GM19023 (cell line): ENCODE data around the gene SMOC1.

Experiments
- ATAC-seq: cut with Tn5 transposase; IDR thresholded peaks from one replicate; pipeline ENCODE4 v1.9.1; 2021; ENCODE audit warnings: mild to moderate bottlenecking, moderate library complexity; ENCODE audit not compliant: unreplicated experiment

SMOC1 gene

DNA sequence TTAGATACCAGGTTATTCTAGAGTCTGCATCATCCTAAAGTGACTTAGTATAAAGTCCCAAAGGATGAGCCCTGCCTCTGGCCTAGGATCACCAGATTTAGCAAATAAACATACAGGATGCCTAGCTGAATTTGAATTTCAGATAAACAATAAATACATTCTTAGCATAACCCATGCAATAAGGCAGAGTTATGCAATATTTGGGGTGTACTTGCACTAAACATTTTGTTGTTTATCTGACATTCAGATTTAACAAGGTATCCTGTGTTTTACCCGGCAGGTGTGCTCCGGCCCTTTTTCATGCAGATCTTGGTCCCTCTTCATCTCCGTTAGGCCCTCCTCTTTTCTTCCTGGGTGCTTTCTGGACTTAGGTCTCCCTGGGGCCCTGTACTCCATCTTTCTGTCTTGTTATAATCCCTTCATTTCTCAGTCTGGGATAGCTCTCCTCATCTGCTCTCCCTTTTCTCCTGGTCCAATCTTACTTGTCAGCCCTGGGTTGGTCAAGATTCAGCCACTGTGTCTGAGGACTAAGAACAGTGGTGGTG, 18.1 kb upstream of the SMOC1 start:
- ATAC-seq: no peak

DNA sequence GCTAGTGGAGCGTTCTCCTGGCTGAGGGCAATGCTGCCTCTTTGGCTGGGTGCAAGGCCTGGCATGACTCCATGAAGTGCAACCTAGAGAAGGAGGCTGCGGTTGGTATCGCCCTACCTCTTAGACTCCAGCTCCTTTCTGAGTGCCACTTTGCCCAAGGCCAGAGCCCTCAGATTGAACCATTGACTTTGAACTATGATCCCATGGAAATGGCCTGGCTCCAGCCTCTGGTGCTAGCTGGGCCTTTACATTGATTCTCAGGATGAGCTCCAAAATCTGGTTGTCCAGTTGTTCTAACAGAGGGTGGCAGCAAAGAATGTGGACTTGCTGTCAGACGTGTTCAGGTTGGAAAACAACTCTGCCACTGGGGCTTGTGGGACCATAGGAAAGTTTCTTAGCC, 16.1 kb upstream of the SMOC1 start:
- ATAC-seq: no peak

DNA sequence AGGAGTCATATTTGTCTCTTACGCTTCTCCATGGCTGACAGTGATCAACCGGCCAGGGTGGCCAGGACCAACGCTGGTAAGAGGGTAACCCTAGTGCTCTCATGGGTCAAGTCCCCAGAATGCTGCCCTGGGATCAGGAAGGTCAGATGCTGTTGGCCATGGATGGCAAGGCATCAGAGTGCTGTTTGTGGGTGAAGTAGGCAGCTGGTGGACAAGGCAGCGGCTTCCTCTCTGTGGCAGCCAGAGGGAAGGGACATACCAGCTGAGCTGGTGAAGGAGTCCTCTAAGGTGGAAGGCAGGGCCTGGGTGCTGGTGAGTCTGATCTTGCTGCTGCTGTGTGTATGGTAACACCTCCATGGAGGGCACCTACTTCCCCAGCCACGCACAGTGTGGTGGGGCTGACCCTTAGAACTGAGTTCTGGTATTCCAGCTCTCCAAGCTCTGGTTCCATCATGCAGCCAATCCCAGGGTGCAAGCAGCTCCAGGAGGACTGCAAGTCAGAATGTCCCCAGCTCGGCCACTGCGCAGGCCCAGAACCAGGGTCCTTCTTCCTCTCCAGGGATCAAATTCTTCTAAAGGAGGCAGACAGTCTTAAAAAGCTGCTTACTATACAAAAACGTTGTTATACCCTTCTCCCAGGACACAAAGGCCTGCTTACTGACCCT, 13.4 kb upstream of the SMOC1 start:
- no peak for ATAC-seq

DNA sequence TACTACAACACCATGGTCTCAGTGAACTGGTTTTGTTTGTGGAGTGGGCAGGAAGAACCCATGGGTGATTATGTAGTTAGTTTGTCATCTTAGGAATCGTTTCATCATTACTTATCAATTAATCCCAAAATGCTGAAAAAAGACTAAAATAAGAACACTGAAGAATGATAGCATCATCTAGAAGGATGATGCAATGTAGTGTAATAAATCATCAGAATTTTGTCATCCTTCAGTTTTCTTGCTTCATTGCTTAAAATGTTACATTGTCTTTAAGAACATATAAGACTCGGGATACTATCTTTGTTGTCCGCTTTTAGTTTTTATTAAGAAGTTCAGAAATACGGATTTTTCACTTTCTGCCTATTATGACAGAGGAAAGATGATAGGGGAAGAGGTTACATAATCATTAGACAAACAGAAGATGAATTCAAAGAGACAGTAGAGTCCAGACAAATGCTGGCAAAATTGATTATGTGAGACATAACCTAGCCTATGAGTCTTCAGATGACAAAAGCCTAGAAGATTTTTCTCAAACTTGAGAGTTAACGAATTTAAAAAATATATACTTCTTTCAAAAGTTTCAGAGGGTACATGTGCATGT, 10.8 kb upstream of the SMOC1 start:
- ATAC-seq: no peak

DNA sequence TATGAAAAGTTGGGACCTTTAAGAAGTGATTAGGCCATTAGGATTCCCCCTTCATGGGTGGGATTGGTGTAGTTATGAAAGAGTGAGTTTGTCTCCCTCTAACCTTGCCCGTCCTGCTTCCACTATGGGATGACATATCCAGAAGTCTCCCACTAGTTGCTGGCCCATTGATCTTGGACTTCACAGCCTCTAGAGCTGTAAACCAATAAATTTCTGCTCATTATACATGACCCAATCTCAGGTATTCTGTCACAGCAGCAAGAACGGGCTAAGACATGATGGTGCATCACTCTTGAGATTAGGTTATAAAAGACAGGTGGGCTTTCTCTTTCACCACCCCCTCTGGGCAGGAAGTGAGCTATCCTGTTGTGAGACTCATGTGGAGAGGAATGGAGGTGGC, 8.6 kb upstream of the SMOC1 start:
- ATAC-seq: no peak

DNA sequence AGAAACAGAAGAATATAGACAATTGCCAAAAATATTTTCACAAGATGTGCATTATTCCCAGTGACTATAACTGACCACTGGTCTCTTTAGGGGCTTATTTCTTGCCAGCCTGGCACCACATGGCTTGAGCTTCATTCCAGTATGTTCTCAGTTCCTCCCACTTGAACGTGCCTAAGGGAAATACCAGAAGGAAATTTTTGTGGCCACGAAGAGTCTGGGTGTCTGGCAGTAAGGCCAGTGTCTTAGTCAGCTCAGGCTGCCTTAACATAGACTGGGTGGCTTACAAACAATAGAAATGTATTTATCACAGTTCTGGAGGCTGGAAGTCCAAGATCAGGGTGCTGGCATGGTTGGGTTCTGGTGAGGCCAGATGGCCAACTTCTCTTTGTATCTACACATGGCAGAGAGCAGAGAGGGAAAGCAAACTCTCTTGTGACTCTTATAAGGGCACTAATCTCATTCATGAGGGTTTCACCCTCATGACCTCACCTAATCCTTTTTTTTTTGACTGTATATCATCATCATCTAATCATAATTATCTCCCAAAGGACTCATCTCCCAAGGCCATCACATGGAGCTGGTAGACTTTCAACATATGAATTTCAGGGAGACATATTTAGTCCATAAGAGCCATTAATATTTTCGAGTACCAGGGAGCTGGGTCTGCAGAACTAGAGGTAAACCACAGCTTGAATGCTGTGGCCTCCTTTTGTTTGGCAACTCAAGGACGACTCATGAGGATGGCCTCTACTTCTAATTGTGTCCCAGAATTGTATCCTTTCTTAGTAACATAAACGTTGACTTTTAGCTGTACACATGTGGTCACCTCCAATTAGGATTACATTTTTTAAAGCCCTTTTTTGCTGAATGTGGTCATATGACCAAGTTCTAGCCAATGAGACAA, 5.1 kb upstream of the SMOC1 start:
- no peak for ATAC-seq

DNA sequence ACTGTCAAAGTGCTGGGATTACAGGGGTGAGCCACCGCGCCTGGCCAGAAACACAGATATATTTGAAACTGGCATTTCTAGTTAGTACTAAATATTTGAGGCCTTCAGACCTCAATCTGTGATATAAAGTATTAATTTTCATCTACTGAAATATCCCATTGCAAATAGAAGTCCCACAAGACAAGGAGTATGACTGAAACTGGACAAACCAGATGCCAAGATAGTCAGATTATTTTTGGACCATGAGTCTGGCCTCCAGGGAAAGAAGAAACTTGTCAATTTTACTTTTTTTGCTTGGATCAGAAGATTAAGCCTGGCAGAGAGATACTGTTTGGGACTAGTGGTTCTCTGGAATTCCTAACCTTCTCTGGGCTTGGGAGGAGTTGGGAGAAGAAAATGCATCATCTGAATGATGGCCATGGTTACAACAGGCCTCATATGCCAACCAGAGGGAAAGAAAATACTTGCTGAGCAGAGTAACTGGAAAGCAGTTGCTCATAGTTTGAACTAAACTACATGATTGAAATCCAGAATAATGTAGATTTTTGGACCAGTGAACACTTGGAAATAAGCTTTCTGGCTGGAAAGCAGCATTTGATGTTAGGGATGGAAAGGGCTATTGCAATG, 2.9 kb upstream of the SMOC1 start:
- ATAC-seq: no peak

DNA sequence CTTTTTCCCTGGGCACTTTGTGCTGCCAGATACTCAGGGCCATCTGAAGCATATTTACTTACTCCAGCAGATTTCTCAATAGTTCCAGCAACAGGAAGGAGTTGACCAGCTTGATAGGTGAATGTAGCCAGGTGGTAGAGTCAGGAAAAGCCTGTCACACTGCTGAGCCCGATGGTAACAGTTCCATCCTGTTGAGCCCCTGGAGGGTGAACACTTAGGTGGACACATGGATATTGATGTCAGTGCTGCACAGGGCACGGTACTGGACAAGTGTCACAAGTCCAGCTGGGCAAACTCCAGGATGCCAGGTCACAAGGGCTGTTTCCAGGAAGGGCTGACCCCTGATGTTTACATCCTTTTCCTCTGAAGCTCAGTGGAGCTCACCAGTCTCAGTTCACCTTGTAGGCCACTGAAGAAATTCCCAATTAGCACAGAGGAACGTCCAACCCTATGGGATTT, 2.3 kb upstream of the SMOC1 start:
- ATAC-seq: no peak

DNA sequence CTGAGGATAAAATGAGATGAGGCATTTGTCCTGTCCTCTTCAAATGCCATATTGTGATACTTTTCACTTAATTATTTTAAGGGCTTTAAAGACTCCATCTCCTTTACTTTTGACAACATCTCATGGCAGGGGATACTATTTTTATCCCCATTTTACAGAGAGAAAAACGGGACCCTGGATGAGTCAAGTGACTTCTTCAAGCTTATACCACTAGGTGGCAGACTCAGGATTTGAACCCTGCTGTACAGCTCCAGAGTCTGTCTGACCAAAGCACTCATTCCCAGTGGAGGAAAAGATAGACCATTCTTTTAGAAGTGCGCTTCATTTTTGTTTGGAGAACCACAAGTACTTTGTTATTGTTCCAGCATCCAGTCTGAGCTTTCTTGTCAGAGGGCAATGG, 1.7 kb upstream of the SMOC1 start:
- no peak for ATAC-seq

DNA sequence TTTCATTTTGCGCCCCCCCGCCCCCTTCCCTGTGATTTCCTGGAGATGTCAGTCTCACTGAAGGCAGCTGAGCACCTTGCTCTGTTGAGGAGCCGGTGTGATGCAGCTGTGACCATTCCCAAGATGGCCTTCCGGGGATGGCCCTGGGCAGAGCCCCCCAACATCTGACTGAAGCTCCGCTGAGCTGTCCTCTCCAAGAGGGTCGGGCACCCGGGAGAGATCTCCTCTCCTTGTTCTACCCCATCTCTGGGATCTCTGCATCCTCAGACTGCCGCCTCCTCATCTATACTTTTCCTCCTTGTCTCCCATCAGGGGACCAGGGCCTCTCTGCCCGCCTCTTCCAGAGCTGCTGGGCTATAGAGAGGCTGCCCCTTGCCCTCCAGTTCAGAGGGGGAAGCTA, 965 bp upstream of the SMOC1 start:
- ATAC-seq: no peak

DNA sequence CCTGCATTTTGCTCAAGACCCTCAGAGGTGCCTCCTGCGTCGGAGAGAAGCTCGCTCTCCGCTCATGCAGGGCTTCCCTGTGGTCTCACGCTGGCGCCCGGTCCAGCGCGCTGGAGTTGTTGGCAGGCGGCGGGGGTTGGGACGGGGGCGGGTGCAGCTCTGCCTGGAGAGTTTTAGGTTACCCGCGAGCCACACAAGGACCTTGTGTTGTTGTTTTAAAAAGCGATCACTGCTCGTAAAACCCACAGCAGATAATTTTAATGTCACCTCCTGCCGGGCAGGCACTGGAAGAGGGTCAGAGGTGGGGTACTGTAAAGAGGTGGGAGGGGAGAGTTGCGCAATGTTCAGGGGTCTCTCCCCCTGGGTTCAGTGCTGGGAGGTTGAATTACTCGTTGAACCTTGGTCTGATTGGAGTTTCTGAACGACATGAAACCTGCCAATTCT, 850 bp downstream of the SMOC1 start:
- no peak for ATAC-seq

DNA sequence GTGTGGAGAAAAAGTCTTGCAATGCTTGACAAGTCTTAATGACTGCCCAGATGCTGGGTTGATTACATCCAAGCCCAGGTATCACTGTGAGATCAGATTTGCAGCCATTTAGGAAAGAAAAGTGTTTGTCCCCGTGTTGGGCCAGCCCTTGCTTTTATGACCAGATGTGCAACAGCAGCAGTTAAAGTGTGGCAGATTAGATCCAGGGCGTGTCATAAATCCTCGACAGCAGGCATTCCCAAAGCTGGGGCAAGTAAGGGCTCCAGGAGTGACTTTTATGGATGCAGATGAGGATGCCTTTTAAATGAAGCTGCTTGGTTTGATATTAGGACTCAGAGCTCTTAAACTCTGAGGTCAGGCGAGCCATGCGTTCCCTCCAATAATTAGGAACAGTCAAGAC, 1.7 kb downstream of the SMOC1 start:
- no peak for ATAC-seq

DNA sequence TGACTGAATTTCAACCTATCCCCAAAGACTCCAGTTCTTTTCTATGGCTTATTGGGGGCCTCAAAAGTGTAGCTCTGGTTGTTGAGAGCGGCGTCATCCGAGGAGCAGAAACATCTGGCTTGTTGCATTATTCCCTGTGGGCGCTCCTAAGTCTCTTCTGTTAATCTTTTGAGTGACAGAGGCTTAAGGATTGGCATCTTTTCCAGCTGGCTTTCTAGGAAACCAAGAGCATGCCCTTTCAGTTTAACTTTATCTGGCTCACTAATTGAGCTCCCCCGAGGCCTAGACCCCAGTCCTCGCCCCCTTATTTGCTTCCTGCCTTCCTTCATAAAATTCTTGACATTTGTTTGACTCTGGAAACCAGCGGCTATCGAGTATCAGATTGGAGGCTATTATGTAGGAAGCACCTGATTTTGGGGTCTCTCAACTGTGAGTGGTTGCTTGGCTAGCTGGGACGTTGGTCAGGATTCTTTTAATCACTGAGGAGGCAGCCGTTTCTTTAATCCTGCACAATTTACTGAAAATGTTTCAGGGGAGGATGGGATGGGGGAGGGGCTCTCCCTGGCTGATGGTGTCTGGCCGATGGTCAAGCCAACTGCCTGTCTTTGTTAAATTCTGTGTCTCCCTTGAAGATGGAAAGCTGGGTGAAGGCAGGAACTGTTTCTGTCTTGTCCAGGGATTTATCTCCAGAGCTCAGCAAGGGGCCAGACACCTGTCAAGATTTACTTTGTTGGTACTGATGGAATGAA, 3.1 kb downstream of the SMOC1 start:
- no peak for ATAC-seq

DNA sequence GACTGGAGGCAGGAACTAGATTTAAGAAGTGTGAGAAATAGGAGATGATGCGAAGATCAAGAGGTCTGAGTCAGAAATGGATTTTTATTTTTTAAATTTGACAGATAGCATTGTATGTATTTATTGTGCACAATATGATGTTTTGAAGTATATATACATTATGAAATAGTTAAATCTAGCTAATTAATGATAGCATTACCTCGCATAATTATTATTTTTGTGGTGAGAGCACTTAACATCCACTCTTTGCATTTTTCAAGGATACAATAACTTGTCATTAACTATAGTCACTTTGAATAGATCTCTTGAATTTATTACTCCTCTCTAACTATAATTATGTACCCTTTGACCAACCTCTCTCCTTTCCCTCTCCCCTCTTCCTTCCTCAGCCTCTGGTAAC, 3.7 kb downstream of the SMOC1 start:
- no peak for ATAC-seq

DNA sequence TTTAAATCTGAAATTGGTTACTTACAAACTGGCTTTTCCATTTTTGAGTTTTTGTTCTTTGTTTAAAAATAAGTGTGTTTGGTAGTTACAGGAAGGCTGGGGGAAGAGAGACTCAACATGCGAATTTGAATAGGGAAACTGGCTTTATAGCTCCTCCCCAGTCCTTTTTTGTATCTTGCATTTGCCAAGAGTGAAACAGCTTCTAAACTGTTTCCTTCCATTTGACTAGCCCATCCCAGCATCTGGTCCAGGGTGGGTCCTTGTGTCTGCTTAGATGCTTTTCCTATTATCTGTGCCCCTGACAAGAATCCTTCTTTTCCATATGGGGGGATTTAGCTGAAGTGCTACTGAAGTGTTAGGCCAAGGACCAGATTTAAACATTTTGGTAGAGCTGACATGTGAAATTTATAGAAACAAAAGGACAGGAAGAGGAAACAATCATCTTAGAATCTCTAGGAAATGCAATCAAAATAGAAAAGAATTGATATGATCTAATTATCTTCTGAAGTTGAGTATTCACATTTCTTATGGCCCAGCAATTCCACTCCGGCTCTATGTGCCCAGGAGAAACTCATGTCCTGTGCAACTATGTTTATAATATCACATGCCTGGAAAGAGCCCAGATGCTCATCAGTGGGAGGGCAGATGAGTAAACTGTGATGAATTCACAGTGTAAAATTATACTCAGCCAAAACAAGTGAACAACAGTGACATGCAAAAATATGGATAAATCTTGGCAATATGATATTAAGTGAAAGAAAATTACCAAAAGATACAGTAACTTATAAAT, 7.4 kb downstream of the SMOC1 start:
- ATAC-seq: no peak

DNA sequence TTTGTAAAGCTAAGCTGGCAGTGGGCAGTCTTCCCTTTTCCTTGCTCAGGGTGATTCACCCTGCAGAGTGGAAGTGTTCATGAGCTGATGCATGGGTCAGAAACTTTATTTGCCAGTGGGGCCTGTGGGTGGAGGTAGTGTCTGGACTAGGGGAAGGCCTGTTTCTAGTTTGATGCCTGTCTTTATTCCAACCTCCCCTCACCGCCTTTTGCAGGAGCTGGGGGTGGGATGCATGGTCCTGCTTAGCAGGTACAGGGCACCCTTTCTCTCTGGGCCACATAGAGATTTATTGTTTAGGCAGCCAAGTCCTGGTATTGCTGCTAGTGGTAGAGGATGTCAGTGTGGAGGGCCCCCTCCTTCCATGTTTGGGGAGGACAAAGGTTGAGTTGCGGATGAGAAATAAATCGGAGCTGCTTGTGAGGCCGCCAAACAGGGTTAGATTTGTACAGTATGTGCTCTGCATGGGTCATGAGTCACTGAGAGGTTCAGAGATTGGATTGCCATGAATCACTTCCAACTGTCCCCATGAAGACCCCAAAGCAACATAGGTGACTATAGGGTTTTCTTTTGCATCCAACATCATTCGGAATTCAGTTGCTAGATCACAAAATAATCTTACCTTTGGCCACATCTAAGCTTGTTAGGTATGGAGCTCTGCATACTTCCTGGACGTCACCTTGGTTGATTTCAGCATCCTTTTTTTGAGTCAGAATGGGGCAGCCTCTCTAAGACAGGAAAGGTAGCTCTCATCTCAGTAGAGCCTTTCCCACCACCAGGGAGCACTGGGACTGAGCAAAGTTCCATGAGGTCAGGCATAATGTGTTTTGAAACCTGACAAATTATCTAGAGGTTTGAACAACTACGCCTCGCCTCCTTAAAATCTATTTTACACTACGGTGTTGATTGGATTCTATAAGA, 8.8 kb downstream of the SMOC1 start:
- no peak for ATAC-seq

DNA sequence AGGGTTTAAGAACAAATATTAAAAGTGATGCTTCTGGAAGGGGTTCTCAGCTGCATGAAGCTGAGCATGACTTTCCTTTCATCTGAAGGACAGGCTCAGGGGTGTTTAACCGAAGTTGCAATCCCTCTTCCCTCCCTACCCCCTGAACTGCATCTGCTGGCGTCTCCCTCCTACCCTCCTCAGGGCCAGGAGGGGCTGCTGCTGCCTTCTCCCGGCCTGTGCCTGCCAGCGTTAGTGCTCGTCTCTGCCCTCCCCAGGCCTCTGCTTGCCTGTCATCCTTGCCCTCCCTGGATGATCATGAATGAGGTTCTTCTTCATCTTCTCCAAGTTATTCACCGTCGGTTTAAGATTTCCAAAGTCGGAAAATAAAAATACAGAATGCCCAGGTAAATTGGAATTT, 12.2 kb downstream of the SMOC1 start:
- no peak for ATAC-seq

DNA sequence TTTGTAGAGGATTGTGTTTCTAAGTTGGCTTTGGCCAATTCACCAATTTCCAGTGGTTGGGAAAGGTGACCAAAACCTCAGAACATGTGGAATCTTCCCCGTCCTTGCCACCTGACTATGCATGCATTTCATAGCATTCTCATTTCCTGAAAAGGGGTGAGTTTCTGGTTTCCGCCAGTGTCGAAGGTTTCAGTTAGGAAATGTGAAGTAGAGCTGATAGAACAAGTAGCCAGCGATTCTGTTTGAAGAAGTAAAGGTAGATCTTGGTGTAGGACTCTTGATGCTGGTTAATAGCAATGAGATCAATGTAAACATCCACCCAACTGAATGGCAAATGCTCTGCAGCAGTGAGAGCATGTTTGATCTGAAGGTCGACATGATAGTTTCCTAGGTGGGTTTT, 15.9 kb downstream of the SMOC1 start:
- no peak for ATAC-seq

DNA sequence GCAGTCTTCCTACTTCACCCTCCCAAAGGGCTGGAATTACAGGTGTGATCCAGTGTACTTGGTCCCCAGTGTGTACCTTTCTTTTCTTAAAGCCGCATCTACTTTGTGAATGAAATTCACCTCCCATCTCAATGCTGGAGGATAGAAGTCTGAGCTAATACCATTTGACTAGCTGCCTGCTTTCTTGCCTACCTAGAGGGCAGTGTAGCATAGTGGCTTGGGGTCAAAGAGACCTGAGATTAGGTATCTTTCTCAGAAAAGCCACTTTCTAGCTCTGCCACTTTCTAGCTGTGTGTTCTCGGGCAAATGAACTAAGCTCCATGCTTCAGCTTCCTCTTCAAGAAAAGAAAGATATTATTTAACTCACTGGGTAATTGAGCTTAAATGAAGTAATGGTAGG, 16.9 kb downstream of the SMOC1 start:
- ATAC-seq: no peak
